Heart left ventricle (tissue), 13 donors: ENCODE data around the gene CRYBG3.

Experiments
- POLR2A ChIP-seq, 2 donors: fragments of 450-650 bp; IDR thresholded peaks; one replicate each; pipeline ENCODE4 v1.6.1; 2017; ENCODE audit warnings: antibody characterized with exemption in 2 of 2, mild to moderate bottlenecking in 2 of 2, moderate library complexity in 2 of 2
- TF ChIP-seq, protein P1 (sequence below), 12 donors: fragments of 200-600 bp; sonication (generic) in 4 of 12; IDR thresholded peaks; one replicate each; pipeline versions ENCODE4 v1.5.0 to v1.8.0; 2018 to 2022; ENCODE audit warnings: antibody characterized with exemption in 12 of 12, mild to moderate bottlenecking in 5 of 12
- donor health status: ischemic (EF 13 %, LVEDD 7.1; RV severe dilation, severe dysfunction).
- donor health status: DM: no; HTN: yes; CAD: no.
- donor health status: DM: no; HTN: no; CAD: no.
- donor health status: ischemic (EF 25% LVEDD 6.9; RV normal size, moderate dysfunction).
- donor health status: ischemic (EF 25% LVEDD 5.7; RV mildly dilated, moderate dysfunction).
- donor health status: ischemic (EF 35%, LVEDD 5.7; RV mildly dilated, moderate dysfunction).
- donor health status: nonischemic (EF 11% LVEDD 7.7; RV severe dilation, severe dysfunction).
- donor health status: DM: yes; HTN: yes; CAD: no.
- donor health status: PGD.
- donor health status: ischemic (EF 29% LVEDD 5.4; RV normal size, mild dysfunction).
- donor health status: nonischemic (EF 23%, LVEDD 6.1; RV moderate dilation, normal function).

DNA sequence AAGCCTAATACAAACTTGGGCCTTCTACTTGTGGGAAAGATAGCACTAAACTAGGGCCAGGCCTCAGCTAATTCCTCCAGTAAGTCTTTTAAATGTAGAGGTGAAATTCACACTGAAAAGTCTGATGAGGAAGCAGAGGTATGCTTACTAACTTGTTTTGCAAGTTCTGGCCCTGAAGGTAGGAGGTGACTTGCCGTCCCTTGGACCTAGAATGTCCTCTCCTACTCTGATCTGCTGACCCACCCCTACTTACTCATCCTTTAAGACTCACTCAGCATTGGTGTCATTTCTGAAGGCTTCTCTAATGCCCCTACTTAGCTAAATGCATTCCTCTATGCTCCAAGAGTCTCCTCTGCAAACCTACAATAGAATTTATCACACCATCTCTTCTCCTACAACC, 131.1 kb downstream of the CRYBG3 start:
- TF ChIP-seq, protein P1, sequence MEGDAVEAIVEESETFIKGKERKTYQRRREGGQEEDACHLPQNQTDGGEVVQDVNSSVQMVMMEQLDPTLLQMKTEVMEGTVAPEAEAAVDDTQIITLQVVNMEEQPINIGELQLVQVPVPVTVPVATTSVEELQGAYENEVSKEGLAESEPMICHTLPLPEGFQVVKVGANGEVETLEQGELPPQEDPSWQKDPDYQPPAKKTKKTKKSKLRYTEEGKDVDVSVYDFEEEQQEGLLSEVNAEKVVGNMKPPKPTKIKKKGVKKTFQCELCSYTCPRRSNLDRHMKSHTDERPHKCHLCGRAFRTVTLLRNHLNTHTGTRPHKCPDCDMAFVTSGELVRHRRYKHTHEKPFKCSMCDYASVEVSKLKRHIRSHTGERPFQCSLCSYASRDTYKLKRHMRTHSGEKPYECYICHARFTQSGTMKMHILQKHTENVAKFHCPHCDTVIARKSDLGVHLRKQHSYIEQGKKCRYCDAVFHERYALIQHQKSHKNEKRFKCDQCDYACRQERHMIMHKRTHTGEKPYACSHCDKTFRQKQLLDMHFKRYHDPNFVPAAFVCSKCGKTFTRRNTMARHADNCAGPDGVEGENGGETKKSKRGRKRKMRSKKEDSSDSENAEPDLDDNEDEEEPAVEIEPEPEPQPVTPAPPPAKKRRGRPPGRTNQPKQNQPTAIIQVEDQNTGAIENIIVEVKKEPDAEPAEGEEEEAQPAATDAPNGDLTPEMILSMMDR (IDR thresholded peaks at IDR 0.05): no peak
- TF ChIP-seq POLR2A (IDR thresholded peaks at IDR 0.05): no peak
